Caco-2 (cell line): ENCODE measurements around the gene SHF. TPM values are rescaled to one million over a fixed set of nuclear protein-coding genes. Genes with fewer than 3 reads are reported as not detected.
A peak's percentile ranks its signal among the peaks of the same experiment; 100 is the strongest.

Source experiments
- BruUV-seq: library from RNA; stranded (reverse); fragments of 400-500 nt; replicated peaks from 2 replicates; lab custom pipeline; 2021; lab: Mats Ljungman, UMichigan
- CTCF ChIA-PET: fragments of 300-600 bp; sonication (Branson Sonifier 250); formaldehyde crosslinking; loops from one replicate; lab custom pipeline; 2022; ENCODE audit warnings: antibody characterized with exemption; lab: Charles Lee
- POLR2A ChIA-PET: fragments of 300-600 bp; sonication (Branson Sonifier 250); formaldehyde crosslinking; loops from one replicate; lab custom pipeline; 2022; ENCODE audit warnings: antibody characterized with exemption; lab: Charles Lee
- DNase-seq, 2 experiments: peaks; one replicate each; pipeline versions ENCODE4 v3.0.0 to v3.0.0-alpha.2; 2020 to 2022
- H3K27me3 ChIP-seq: replicated peaks from 2 replicates; pipeline ENCODE4 v1.6.0; 2011; ENCODE audit warnings: low read length; ENCODE audit not compliant: control insufficient read depth, insufficient read depth
- H3K36me3 ChIP-seq: 2 replicates; pipeline ENCODE4 v1.5.1; 2011; ENCODE audit warnings: low read length; ENCODE audit not compliant: control insufficient read depth, insufficient read depth
- H3K4me1 ChIP-seq: fragments of 250-450 bp; sonication (Bioruptor Pico); 2 replicates; pipeline ENCODE4 v1.5.1; 2020; ENCODE audit warnings: mild to moderate bottlenecking
- H3K4me3 ChIP-seq: 2 replicates; pipeline ENCODE4 v1.5.1; 2011; ENCODE audit warnings: low read depth, mild to moderate bottlenecking, control low read depth, low read length
- H3K9me3 ChIP-seq: fragments of 250-450 bp; sonication (Bioruptor Pico); 2 replicates; pipeline ENCODE4 v1.5.1; 2020; ENCODE audit warnings: mild to moderate bottlenecking, moderate library complexity
- H3K27ac Mint-ChIP-seq: one replicate; pipeline ENCODE4 v1.8.0; 2022; ENCODE audit warnings: mixed read lengths; ENCODE audit not compliant: unreplicated experiment
- H3K27me3 Mint-ChIP-seq: one replicate; pipeline ENCODE4 v1.8.0; 2022; ENCODE audit warnings: mixed read lengths; ENCODE audit not compliant: insufficient read depth, unreplicated experiment
- H3K36me3 Mint-ChIP-seq: one replicate; pipeline ENCODE4 v1.8.0; 2022; ENCODE audit warnings: mild to moderate bottlenecking, mixed read lengths; ENCODE audit not compliant: insufficient read depth, unreplicated experiment
- H3K4me1 Mint-ChIP-seq: one replicate; pipeline ENCODE4 v1.8.0; 2022; ENCODE audit warnings: low read depth, mixed read lengths; ENCODE audit not compliant: unreplicated experiment
- H3K4me3 Mint-ChIP-seq: one replicate; pipeline ENCODE4 v1.8.0; 2022; ENCODE audit warnings: mild to moderate bottlenecking, moderate library complexity, mixed read lengths; ENCODE audit not compliant: unreplicated experiment
- H3K9me3 Mint-ChIP-seq: one replicate; pipeline ENCODE4 v1.8.0; 2022; ENCODE audit warnings: mixed read lengths; ENCODE audit not compliant: unreplicated experiment
- CTCF ChIP-seq, 2 experiments: fragments of 200-600 bp in 1 of 2; IDR thresholded peaks; 1 replicate in 1 of 2; 2 replicates in 1 of 2; pipeline versions ENCODE4 v1.5.1 to v1.8.0; 2011 to 2022; ENCODE audit warnings: antibody characterized with exemption in 1 of 2, control low read depth in 1 of 2, inconsistent platforms in 1 of 2, low read depth in 1 of 2, low read length in 1 of 2, mild to moderate bottlenecking in 1 of 2, moderate library complexity in 1 of 2; ENCODE audit not compliant: insufficient read depth in 1 of 2, severe bottlenecking in 1 of 2, unreplicated experiment in 1 of 2
- intact Hi-C: fragments of 100-400 bp; cut with micrococcal nuclease; formaldehyde crosslinking; loops from one replicate; pipeline ENCODE4 v1.10.0; 2022; ENCODE audit not compliant: unreplicated experiment
- total RNA-seq: library from RNA; stranded (reverse); gene quantifications from 2 replicates; pipeline ENCODE4 v1.2.3, GENCODE V29; 2022

SHF gene
- total RNA-seq, 1 experiment from 2014 or later, result 11.9 TPM

DNA sequence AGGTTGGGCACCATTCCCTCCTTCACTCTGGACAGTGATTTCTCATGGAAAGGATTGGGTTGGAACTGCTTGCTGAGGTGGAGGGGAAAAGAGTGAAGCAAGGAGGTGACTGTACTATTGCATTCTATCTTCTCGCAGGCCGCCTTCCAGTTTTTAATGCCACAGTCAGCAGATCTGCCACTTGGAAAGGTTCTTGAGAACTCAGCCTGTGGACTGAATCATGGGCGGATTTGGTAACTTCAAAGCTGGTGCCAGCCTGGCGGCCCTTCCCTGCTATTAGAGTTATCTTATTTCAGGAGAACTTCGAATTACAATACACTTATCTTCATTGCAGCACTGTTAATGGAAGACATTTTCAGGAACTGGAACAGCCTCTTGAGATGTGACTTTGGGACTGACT is 41.2 kb upstream of the SHF start:
- Mint-ChIP-seq H3K4me3 (no peak overlapping the region), H3K4me1 (no peaks in the 10 kb centered on the region), H3K36me3 (no peaks in the 10 kb centered on the region), H3K9me3 (peaks cover 33% of the 10 kb centered on the region), H3K27ac (no peak overlapping the region), H3K27me3 (no peaks in the 10 kb centered on the region)
- no peak for TF ChIP-seq CTCF (IDR thresholded peaks at IDR 0.05; ENCODE audit: insufficient read depth in 1 of 2, low read depth in 1 of 2, low read length in 1 of 2, severe bottlenecking in 1 of 2, unreplicated experiment in 1 of 2)
- H3K9me3 ChIP-seq, result 0 out of 2 replicates have a peak, but pooled peaks cover 6% of the 10 kb centered on the region
- BruUV-seq, result no TSS peak
- H3K36me3 ChIP-seq, result no peaks in the 10 kb centered on the region
- intact Hi-C loops, result no loop called here
- H3K27me3 ChIP-seq, result no peaks in the 10 kb centered on the region
- DNase-seq, result no peak
- ChIA-PET CTCF (no interaction called here), POLR2A (no interaction called here)
- H3K4me1 ChIP-seq, result no peaks in the 10 kb centered on the region; the same call in 1 of the 2 replicates
- H3K4me3 ChIP-seq, result no peak overlapping the region

GRCh38 chr15:45225506-45226273 is 37.9 kb upstream of the SHF start:
- H3K36me3 ChIP-seq, result no peaks in the 10 kb centered on the region
- POLR2A ChIA-PET, result no interaction called here
- intact Hi-C loops, result no loop called here
- CTCF ChIA-PET, result no interaction called here
- no peak for TF ChIP-seq CTCF (IDR thresholded peaks at IDR 0.05; ENCODE audit: insufficient read depth in 1 of 2, low read depth in 1 of 2, low read length in 1 of 2, severe bottlenecking in 1 of 2, unreplicated experiment in 1 of 2)
- H3K27ac Mint-ChIP-seq, result no peak overlapping the region
- no peak for DNase-seq
- no TSS peak for BruUV-seq
- H3K9me3 ChIP-seq, result 0 out of 2 replicates have a peak, but pooled peaks cover 6% of the 10 kb centered on the region
- H3K36me3 Mint-ChIP-seq, result no peaks in the 10 kb centered on the region
- no peaks in the 10 kb centered on the region for H3K27me3 ChIP-seq
- no peak overlapping the region for H3K4me3 ChIP-seq
- no peaks in the 10 kb centered on the region for H3K4me1 Mint-ChIP-seq
- H3K9me3 Mint-ChIP-seq, result peaks cover 18% of the 10 kb centered on the region
- H3K27me3 Mint-ChIP-seq, result no peaks in the 10 kb centered on the region
- H3K4me3 Mint-ChIP-seq, result no peak overlapping the region
- H3K4me1 ChIP-seq, result no peaks in the 10 kb centered on the region; the same call in 1 of the 2 replicates

- no peaks in the 10 kb centered on the region for H3K36me3 Mint-ChIP-seq
- peaks cover 18% of the 10 kb centered on the region for H3K9me3 Mint-ChIP-seq
- intact Hi-C loops, result no loop called here
- H3K27me3 ChIP-seq, result no peaks in the 10 kb centered on the region
- no peak overlapping the region for H3K4me3 Mint-ChIP-seq
- H3K4me3 ChIP-seq, result no peak overlapping the region
- ChIA-PET POLR2A (no interaction called here), CTCF (no interaction called here)
- no peaks in the 10 kb centered on the region; the same call in 1 of the 2 replicates for H3K4me1 ChIP-seq
- 0 out of 2 replicates have a peak, but pooled peaks cover 6% of the 10 kb centered on the region for H3K9me3 ChIP-seq
- no peaks in the 10 kb centered on the region for H3K27me3 Mint-ChIP-seq
- peak in 1 of 2 experiments; percentile 4 for DNase-seq
- H3K36me3 ChIP-seq, result no peaks in the 10 kb centered on the region
- TF ChIP-seq CTCF (IDR thresholded peaks at IDR 0.05; ENCODE audit: insufficient read depth in 1 of 2, low read depth in 1 of 2, low read length in 1 of 2, severe bottlenecking in 1 of 2, unreplicated experiment in 1 of 2), result no peak
- no TSS peak for BruUV-seq
- no peaks in the 10 kb centered on the region for H3K4me1 Mint-ChIP-seq
- no peak overlapping the region for H3K27ac Mint-ChIP-seq
Measured at GRCh38 chr15:45224621-45225217, 37.0 kb upstream of the SHF start.
